ENCODE results near the gene KLRF1.

Gene KLRF1

GRCh38 chr12:9843407-9843806 is 16.1 kb downstream of the KLRF1 start:
- Histone ChIP-seq H3K9me2 (ENCODE audit: low read depth, low read length) (no peaks in the 10 kb centered on the region), H3K27me3 (ENCODE audit: insufficient read depth, low read length) (no peaks in the 10 kb centered on the region), H3K36me3 (ENCODE audit: insufficient read depth, low read length) (no peaks in the 10 kb centered on the region), H3K79me2 (ENCODE audit: insufficient read depth, low read length) (no peaks in the 10 kb centered on the region), H4K20me1 (ENCODE audit: insufficient read depth, low read length) (no peaks in the 10 kb centered on the region), H2AFZ (ENCODE audit: low read length) (no peak overlapping the region), H3K9ac (ENCODE audit: low read length) (no peak overlapping the region), H3F3A (ENCODE audit: insufficient read depth, low read length) (no peaks in the 10 kb centered on the region), H3K4me3 (ENCODE audit: low read depth, low read length, poor library complexity, severe bottlenecking) (no peak overlapping the region), H3K9me3 (ENCODE audit: low read length) (no peaks in the 10 kb centered on the region), H3K27ac (ENCODE audit: low read depth, low read length, poor library complexity, severe bottlenecking) (no peak overlapping the region), H3K4me1 (ENCODE audit: insufficient read depth, low read length, severe bottlenecking) (no peaks in the 10 kb centered on the region), H3K4me2 (ENCODE audit: low read length) (no peak overlapping the region)
- TF ChIP-seq, protein P1, sequence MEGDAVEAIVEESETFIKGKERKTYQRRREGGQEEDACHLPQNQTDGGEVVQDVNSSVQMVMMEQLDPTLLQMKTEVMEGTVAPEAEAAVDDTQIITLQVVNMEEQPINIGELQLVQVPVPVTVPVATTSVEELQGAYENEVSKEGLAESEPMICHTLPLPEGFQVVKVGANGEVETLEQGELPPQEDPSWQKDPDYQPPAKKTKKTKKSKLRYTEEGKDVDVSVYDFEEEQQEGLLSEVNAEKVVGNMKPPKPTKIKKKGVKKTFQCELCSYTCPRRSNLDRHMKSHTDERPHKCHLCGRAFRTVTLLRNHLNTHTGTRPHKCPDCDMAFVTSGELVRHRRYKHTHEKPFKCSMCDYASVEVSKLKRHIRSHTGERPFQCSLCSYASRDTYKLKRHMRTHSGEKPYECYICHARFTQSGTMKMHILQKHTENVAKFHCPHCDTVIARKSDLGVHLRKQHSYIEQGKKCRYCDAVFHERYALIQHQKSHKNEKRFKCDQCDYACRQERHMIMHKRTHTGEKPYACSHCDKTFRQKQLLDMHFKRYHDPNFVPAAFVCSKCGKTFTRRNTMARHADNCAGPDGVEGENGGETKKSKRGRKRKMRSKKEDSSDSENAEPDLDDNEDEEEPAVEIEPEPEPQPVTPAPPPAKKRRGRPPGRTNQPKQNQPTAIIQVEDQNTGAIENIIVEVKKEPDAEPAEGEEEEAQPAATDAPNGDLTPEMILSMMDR (IDR thresholded peaks at IDR 0.05; ENCODE audit: low read length): no peak
- no peak for TF ChIP-seq EZH2 (IDR thresholded peaks at IDR 0.05; ENCODE audit: borderline replicate concordance, low read length)

DNA sequence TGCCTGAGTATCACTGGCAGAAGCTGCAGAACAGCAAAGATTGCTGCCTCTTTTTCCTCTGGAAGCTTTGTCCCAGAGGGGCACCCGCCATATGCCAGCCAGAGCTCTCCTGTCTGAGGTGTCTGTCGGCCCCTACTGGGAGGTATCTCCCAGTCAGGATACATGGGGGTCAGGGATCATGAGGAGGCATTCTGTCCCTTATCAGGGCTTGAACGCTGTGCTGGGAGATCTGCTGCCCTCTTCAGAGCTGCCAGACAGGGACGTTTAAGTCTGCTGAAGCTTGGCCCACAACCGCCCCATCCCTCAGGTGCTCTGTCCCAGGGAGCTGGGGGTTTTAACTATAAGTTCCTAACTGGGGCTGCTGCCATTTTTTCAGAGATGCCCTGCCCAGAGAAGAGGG is 21.6 kb downstream of the KLRF1 start:
- no peaks in the 10 kb centered on the region for H3K9me2 ChIP-seq (ENCODE audit: low read depth, low read length)
- H4K20me1 ChIP-seq (ENCODE audit: insufficient read depth, low read length): no peaks in the 10 kb centered on the region
- no peak overlapping the region for H3K4me2 ChIP-seq (ENCODE audit: low read length)
- no peaks in the 10 kb centered on the region for H3K4me1 ChIP-seq (ENCODE audit: insufficient read depth, low read length, severe bottlenecking)
- no peaks in the 10 kb centered on the region for H3K9me3 ChIP-seq (ENCODE audit: low read length)
- no peak overlapping the region for H3K27ac ChIP-seq (ENCODE audit: low read depth, low read length, poor library complexity, severe bottlenecking)
- no peak overlapping the region for H2AFZ ChIP-seq (ENCODE audit: low read length)
- H3K4me3 ChIP-seq (ENCODE audit: low read depth, low read length, poor library complexity, severe bottlenecking): no peak overlapping the region
- H3K36me3 ChIP-seq (ENCODE audit: insufficient read depth, low read length): no peaks in the 10 kb centered on the region
- H3K9ac ChIP-seq (ENCODE audit: low read length): no peak overlapping the region
- no peaks in the 10 kb centered on the region for H3K79me2 ChIP-seq (ENCODE audit: insufficient read depth, low read length)
- no peak for TF ChIP-seq EZH2 (IDR thresholded peaks at IDR 0.05; ENCODE audit: borderline replicate concordance, low read length)
- TF ChIP-seq, protein P1 (IDR thresholded peaks at IDR 0.05; ENCODE audit: low read length): no peak
- H3F3A ChIP-seq (ENCODE audit: insufficient read depth, low read length): no peaks in the 10 kb centered on the region
- H3K27me3 ChIP-seq (ENCODE audit: insufficient read depth, low read length): no peaks in the 10 kb centered on the region

DNA sequence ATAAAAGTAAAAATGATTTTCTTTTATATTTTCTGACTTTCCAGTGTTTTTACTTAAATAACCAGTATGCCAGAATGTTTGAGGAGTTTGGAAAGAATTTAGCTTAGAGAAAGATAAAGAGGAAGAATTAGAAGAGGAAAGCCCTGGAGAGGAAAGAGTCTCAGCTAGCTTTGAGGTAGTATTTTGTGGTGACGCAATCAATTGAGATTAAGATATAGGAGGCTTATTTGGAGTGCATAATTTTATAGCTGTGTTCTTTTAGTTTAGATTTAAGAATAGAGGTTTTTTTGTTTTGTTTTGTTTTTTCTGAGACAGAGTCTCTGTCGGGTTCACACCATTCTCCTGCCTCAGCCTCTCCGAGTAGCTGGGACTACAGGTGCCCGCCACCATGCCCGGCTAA is 23.8 kb downstream of the KLRF1 start:
- TF ChIP-seq, protein P1 (IDR thresholded peaks at IDR 0.05; ENCODE audit: low read length): no peak
- no peak for TF ChIP-seq EZH2 (IDR thresholded peaks at IDR 0.05; ENCODE audit: borderline replicate concordance, low read length)
- Histone ChIP-seq H3K9ac (ENCODE audit: low read length) (no peak overlapping the region), H2AFZ (ENCODE audit: low read length) (no peak overlapping the region), H3K9me2 (ENCODE audit: low read depth, low read length) (no peaks in the 10 kb centered on the region), H3K4me1 (ENCODE audit: insufficient read depth, low read length, severe bottlenecking) (no peaks in the 10 kb centered on the region), H3K4me2 (ENCODE audit: low read length) (no peak overlapping the region), H3K27me3 (ENCODE audit: insufficient read depth, low read length) (no peaks in the 10 kb centered on the region), H4K20me1 (ENCODE audit: insufficient read depth, low read length) (no peaks in the 10 kb centered on the region), H3K79me2 (ENCODE audit: insufficient read depth, low read length) (no peaks in the 10 kb centered on the region), H3K27ac (ENCODE audit: low read depth, low read length, poor library complexity, severe bottlenecking) (no peak overlapping the region), H3K4me3 (ENCODE audit: low read depth, low read length, poor library complexity, severe bottlenecking) (no peak overlapping the region), H3K36me3 (ENCODE audit: insufficient read depth, low read length) (no peaks in the 10 kb centered on the region), H3F3A (ENCODE audit: insufficient read depth, low read length) (no peaks in the 10 kb centered on the region), H3K9me3 (ENCODE audit: low read length) (no peaks in the 10 kb centered on the region)

Data from OCI-LY1 (cell line).